Activated T-cell treated with anti-CD3 and anti-CD28 coated beads for 4 hours (primary cell): Measurements from ENCODE around the gene RMDN3.

Experiments used
- DNase-seq: peaks from one replicate; pipeline ENCODE4 v3.0.0-alpha.2; 2020

Gene RMDN3

DNA sequence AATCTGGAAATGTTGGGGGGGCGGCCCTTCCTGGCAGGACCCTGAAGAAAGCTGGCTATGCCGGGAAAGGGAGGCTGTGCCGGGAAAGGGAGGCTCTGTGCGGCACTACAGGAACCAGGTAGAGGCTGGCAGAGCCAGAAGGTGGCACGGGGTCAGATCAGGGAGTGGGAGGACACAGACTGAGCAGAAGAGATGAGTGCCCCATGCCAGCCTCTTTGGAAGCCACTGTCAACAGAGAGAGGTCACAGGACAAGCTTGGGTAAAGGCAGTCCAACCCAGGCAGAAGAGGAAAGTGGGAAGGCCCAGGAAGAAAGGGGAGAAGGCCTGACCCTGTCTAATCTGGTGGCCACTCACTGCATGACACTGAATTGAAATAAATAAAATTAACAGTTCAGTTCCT, 16.2 kb upstream of the RMDN3 start:
- DNase-seq, result no peak

- DNase-seq, result no peak
These were observed 15.2 kb upstream of the RMDN3 start for GRCh38 chr15:40770147-40770721.

- DNase-seq, result peak; percentile 71
These were observed 14.5 kb upstream of the RMDN3 start, which contains the start of gene C15orf62 for GRCh38 chr15:40769274-40770146. Gene C15orf62, plus strand, starts transcription at chr15:40769980. Its CDS starts 516 bp downstream, at chr15:40770496.

GRCh38 chr15:40768521-40769273, 13.6 kb upstream of the RMDN3 start:
- no peak for DNase-seq

- no peak for DNase-seq
These were observed 12.9 kb upstream of the RMDN3 start for GRCh38 chr15:40767838-40768500.

DNA sequence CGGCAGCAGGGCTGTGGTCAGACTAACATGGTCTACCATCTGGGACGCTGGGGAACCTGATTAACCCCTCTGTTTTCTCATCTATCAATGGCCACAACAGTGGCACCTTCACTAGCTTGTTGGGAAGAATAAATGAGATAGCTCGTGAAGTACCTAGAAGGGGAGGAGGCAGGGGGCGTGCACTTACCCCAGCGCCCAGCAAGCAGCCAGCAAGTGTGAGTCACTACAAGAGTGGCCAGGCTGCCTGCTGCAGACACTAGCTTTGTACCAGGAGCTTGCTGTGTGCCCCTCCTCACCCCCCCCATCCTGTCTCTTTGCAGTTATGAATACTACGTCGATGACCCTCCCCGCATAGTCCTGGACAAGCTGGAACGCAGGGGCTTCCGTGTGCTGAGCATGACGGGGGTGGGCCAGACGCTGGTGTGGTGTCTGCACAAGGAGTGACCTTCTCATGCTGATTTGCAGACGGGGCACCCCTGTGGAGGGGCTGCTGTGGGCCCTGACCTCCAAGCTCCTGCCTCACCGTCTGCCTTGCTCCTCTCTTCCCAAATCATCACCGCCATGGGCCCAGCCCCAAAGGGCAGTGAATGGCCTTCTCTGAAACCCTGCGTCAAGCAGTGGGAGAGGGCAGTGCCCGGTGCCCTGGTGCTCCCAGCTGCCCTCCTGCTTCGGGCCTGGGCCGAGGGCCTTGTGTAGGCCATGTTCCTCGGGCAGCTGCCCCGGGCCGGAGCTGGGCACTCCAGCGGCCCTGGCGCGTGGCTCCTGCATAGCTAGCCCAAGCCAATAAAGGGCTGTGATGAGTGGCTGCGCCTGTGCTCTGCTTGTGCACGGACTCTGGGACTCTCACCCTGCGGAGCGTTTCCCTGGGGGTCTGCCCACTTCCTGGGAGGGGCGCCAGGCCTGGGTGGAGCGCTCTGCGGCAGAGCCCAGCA, 12.1 kb upstream of the RMDN3 start:
- no peak for DNase-seq

- no peak for DNase-seq
These were observed 11.3 kb upstream of the RMDN3 start for GRCh38 chr15:40766194-40766815.

- DNase-seq, result no peak
These were observed 9.6 kb upstream of the RMDN3 start for GRCh38 chr15:40764629-40765103.

- DNase-seq, result no peak
These were observed 9.0 kb upstream of the RMDN3 start, which contains the start of gene GCHFR for GRCh38 chr15:40763801-40764628. Gene GCHFR, plus strand, starts transcription at chr15:40764068. Its CDS starts 113 bp downstream, at chr15:40764181.

DNA sequence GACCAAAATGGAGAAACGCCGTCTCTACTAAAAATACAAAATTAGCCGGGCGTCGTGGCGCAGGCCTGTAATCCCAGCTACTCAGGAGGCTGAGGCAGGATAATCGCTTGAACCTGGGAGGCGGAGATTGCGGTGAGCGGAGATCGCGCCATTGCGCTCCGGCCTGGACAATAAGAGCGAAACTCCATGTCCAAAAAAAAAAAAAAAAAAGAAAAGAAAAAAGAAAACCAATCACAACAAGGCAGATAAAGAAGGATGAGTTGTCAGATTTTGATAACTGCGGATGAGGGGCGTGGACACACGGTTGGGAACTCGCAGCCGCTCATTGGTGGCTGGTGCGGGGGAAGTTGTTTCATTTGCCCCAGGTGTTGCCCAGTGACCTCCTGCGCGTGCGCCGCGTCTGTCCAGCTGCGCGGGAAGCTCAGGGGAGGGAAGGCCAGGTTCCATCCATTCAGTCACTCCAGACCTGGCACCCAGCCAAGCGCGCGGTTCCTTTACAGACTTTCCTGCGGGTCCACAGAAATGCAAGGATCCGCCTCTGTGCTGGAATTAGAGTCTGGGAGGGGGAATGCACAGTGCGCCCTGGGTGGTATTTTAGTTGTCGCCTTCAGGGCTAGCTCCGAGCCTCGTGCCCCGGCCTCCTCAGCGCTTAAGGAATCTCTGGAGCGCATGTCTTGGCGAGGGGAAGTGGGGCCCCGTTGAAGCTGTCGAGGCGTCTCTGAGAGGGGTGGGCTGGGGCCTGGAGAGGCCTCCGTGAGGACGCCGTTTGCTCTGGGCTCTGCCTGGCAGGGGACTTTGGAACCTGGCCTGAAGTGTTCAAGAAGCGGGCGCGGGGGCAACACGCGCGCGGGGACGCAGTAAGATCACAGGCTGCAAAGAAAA, 8.1 kb upstream of the RMDN3 start:
- DNase-seq, result no peak

GRCh38 chr15:40759961-40760360, 4.9 kb upstream of the RMDN3 start:
- DNase-seq, result no peak

DNA sequence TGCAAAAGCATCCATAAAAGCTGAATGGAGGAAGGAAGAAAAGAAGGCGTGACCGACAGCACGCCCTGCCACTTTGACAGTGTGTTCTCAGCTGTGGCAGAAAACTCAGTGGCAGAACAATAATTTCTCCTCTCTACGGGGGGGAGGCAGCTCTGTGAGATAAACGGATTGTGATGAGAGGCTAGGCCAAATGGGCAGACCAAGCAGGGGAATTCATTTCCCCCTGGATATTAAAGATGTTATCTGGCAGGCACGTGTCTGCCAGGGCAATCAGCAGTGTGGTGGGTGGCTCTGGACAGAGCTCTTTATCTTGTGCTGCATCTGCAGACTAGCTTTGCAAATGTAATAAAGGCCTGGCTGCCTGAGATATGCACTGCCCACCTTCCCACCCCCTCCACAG, 1.9 kb upstream of the RMDN3 start:
- no peak for DNase-seq

DNA sequence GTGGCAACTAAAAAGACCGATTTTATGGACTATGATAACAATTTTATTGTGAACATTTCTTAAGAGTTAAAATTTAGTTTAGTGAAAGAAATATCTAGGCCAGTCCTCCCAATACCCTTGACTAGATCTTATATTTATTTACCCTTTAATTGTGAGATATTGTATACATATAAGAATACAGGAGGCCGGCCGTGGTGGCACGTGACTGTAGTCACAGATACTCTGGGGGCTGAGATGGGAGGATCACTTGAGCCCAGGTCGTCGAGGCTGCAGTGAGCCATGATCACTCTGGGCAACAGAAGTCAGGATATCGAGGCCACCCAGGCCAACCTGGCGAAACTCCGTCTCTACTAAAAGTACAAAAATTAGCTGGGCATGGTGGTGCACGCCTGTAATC, 756 bp upstream of the RMDN3 start:
- DNase-seq, result no peak

DNA sequence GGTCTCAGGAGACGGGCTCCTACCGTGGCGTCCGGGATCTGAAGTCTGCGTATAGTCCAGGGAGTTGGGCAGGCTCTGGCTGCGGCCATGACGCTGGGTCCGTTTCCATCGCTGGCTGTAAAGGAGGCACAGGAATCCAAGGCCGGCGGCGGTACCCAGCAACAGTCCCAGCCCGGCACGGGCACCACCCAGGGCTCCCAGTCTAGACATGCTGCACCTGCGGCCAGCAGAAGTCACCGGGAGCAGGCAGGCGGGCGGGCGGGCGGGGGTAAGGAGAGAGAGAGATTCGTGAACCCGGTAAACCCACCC, 526 bp downstream of the RMDN3 start:
- no peak for DNase-seq

GRCh38 chr15:40751745-40752144, 3.3 kb downstream of the RMDN3 start:
- DNase-seq, result no peak

- DNase-seq, result no peak
These were observed 4.2 kb downstream of the RMDN3 start for GRCh38 chr15:40750885-40751284.

DNA sequence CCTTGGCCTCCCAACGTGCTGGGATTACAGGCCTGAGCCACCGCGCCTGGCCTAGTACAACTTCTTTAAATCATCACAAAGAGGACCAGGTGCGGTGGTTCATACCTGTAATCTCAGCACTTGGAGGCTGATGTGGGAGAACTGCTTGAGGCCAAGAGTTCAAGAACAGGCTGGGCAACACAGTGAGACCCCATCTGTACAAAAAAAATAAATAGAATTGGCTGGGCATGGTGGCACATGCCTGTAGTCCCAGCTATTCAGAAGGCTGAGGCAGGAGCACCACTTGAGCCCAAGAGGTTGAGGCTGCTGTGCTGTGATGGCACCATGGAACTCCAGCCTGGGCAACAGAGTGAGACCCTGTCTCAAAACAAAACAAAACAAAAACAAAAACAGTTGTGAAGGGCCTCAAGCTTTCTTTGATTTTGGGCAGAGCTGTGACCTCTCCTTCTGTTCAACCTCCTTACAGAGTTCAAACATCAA, 5.9 kb downstream of the RMDN3 start:
- no peak for DNase-seq

DNA sequence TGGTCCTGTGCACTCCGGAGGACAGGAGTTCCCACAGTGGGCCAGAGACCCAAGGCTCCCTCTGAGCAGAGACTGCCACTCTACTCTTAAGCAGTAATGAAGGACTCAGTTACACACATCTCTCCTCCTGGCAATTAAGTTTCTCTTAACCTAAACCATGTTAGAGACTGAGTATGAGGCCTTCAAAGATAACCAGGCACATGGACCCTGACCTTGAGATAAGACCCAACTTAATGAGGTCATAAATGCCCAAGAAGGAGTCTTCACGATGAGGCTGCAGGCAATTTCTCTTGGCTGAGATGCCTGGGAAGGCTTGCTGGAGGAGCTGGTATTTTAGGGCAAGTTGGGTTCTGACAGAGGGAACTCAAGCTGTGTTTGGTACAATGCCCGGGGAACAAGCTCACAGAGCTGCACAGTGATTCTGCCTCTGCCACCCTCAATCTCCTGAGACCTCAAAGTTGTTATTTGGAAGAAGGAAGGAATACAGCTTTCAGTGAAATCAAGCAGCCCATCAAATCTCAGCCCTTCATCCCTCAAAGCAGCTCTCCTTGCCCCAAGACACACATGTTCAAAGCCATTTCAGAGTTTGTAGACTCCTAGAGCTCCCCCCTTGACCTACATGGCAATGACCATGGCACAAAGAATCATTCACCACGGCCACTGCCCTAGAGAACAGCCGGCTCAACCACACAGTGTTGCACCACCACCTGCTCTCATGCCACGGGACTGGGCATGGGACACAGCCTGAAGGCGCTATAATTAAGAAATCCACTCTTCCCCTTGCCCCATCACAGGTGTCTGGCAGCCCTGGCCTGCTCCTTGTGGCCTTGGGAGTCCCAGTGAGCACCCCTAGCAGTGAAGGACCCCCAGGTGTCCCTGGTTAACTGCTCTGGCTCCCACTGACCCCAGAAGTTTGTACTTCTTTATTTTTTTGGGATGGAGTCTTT, 7.1 kb downstream of the RMDN3 start:
- DNase-seq, result no peak
